Measurements from ENCODE around the gene GHDC. TPM values are rescaled to one million over a fixed set of nuclear protein-coding genes. Genes with fewer than 3 reads are reported as not detected.

Gene GHDC
- total RNA-seq, 3 donors from 2014 or later = 29.1 to 53.0 (median 33.1) TPM

- intact Hi-C loops (cut with DNase I; ENCODE audit: low total_unique reads) = no loop called here
- Histone ChIP-seq H3K36me3 (no peaks in the 10 kb centered on the region), H3K9me3 (no peaks in the 10 kb centered on the region), H3K4me1 (no peaks in the 10 kb centered on the region), H3K27ac (no peak overlapping the region), H3K27me3 (no peaks in the 10 kb centered on the region), H3K4me3 (no peak overlapping the region)
- no peak for DNase-seq (ENCODE audit: low spot score in 2 of 2)
- TF ChIP-seq POLR2AphosphoS5 (IDR thresholded peaks at IDR 0.05) (no peak), CTCF (IDR thresholded peaks at IDR 0.05) (no peak), POLR2A (IDR thresholded peaks at IDR 0.05) (no peak)
Observed at GRCh38 chr17:42236760-42237159, 42.5 kb upstream of the GHDC start.

- H3K27me3 ChIP-seq = no peaks in the 10 kb centered on the region
- H3K27ac ChIP-seq = no peak overlapping the region
- DNase-seq (ENCODE audit: low spot score in 2 of 2) = no peak
- TF ChIP-seq POLR2AphosphoS5 (IDR thresholded peaks at IDR 0.05) (no peak), CTCF (IDR thresholded peaks at IDR 0.05) (no peak), POLR2A (IDR thresholded peaks at IDR 0.05) (no peak)
- no peaks in the 10 kb centered on the region for H3K4me1 ChIP-seq
- intact Hi-C loops (cut with DNase I; ENCODE audit: low total_unique reads) = no loop called here
- H3K36me3 ChIP-seq = no peaks in the 10 kb centered on the region
- H3K9me3 ChIP-seq = no peaks in the 10 kb centered on the region
- no peak overlapping the region for H3K4me3 ChIP-seq
Observed at GRCh38 chr17:42233994-42234393, 39.7 kb upstream of the GHDC start.

GRCh38 chr17:42233156-42233555 lies 38.9 kb upstream of the GHDC start:
- TF ChIP-seq CTCF (IDR thresholded peaks at IDR 0.05) (no peak), POLR2AphosphoS5 (IDR thresholded peaks at IDR 0.05) (no peak), POLR2A (IDR thresholded peaks at IDR 0.05) (no peak)
- no peak for DNase-seq (ENCODE audit: low spot score in 2 of 2)
- Histone ChIP-seq H3K4me3 (no peak overlapping the region), H3K4me1 (no peaks in the 10 kb centered on the region), H3K36me3 (no peaks in the 10 kb centered on the region), H3K27ac (no peak overlapping the region), H3K9me3 (no peaks in the 10 kb centered on the region), H3K27me3 (no peaks in the 10 kb centered on the region)
- intact Hi-C loops (cut with DNase I; ENCODE audit: low total_unique reads) = no loop called here

- no peaks in the 10 kb centered on the region for H3K4me1 ChIP-seq
- intact Hi-C loops (cut with DNase I; ENCODE audit: low total_unique reads) = no loop called here
- TF ChIP-seq POLR2AphosphoS5 (IDR thresholded peaks at IDR 0.05) (no peak), POLR2A (IDR thresholded peaks at IDR 0.05) (no peak), CTCF (IDR thresholded peaks at IDR 0.05) (no peak)
- H3K36me3 ChIP-seq = no peaks in the 10 kb centered on the region
- no peak for DNase-seq (ENCODE audit: low spot score in 2 of 2)
- no peak overlapping the region for H3K4me3 ChIP-seq
- no peaks in the 10 kb centered on the region for H3K9me3 ChIP-seq
- H3K27ac ChIP-seq = no peak overlapping the region
- no peaks in the 10 kb centered on the region for H3K27me3 ChIP-seq
Observed at GRCh38 chr17:42230225-42230624, 35.9 kb upstream of the GHDC start.

GRCh38 chr17:42227849-42228700 lies 33.8 kb upstream of the GHDC start:
- H3K36me3 ChIP-seq = no peaks in the 10 kb centered on the region
- H3K27ac ChIP-seq = peak overlapping the region in 1 of 2 donors; percentile 42
- intact Hi-C loops (cut with DNase I; ENCODE audit: low total_unique reads) = no loop called here

More at GRCh38 chr17:42227849-42228700, 33.8 kb upstream of the GHDC start:
- no peak for TF ChIP-seq POLR2AphosphoS5 (IDR thresholded peaks at IDR 0.05)
- TF ChIP-seq CTCF (IDR thresholded peaks at IDR 0.05) = no peak
- no peak for TF ChIP-seq POLR2A (IDR thresholded peaks at IDR 0.05)
- H3K4me3 ChIP-seq = no peak overlapping the region
- no peaks in the 10 kb centered on the region for H3K4me1 ChIP-seq
- no peaks in the 10 kb centered on the region for H3K27me3 ChIP-seq
- no peaks in the 10 kb centered on the region for H3K9me3 ChIP-seq
- no peak for DNase-seq (ENCODE audit: low spot score in 2 of 2)
